GM12878 (cell line): ENCODE measurements around the gene CDH4. TPM values are rescaled to one million over a fixed set of nuclear protein-coding genes. Genes with fewer than 3 reads are reported as not detected.

Experiments used
- ATAC-seq: fragments of 200-7000 bp; cut with Tn5 transposase; 3 replicates; pipeline ENCODE4 v1.9.1; 2020; ENCODE audit warnings: mild to moderate bottlenecking, moderate library complexity
- BruUV-seq: library from RNA; stranded (reverse); fragments of 400-500 nt; replicated peaks from 2 replicates; lab custom pipeline; 2021; lab: Mats Ljungman, UMichigan
- CTCF ChIA-PET: fragments of 300-600 bp; sonication (Branson Sonifier 250); formaldehyde crosslinking; extraction: SDS; loops from one replicate; lab custom pipeline; 2021; ENCODE audit warnings: inconsistent platforms; lab: Yijun Ruan, JAX
- POLR2A ChIA-PET: fragments of 350-600 bp; formaldehyde crosslinking; extraction: SDS; loops from one replicate; lab custom pipeline; 2021; ENCODE audit warnings: inconsistent platforms; lab: Charles Lee
- RAD21 ChIA-PET: fragments of 300-600 bp; sonication (Branson Sonifier 250); formaldehyde crosslinking; loops from one replicate; lab custom pipeline; 2023; ENCODE audit warnings: antibody characterized with exemption; ENCODE audit not compliant: unreplicated experiment; lab: Charles Lee
- SMC1A ChIA-PET: fragments of 300-600 bp; sonication (Branson Sonifier 250); formaldehyde crosslinking; loops from one replicate; lab custom pipeline; 2023; ENCODE audit not compliant: unreplicated experiment, uncharacterized antibody; lab: Charles Lee
- DNase-seq: peaks from one replicate; pipeline ENCODE4 v3.0.0-alpha.2; 2011; ENCODE audit warnings: low read depth, low spot score
- FAIRE-seq: peaks from 3 replicates; lab custom pipeline; 2011; peaks lifted over from hg19 to GRCh38; lab: Jason Lieb, UNC
- H2AFZ ChIP-seq: 2 replicates; pipeline ENCODE4 v1.6.0; 2011; ENCODE audit warnings: low read depth, low read length, control low read depth; ENCODE audit not compliant: control insufficient read depth
- H3K27ac ChIP-seq: 2 replicates; pipeline ENCODE4 v1.5.1; 2011; ENCODE audit warnings: control low read depth; ENCODE audit not compliant: control insufficient read depth, insufficient read depth
- H3K27me3 ChIP-seq, 2 experiments: replicated peaks in 1 of 2; 2 replicates each; pipeline versions ENCODE4 v1.6.0 to v1.6.1; 2011; ENCODE audit warnings: low read length in 1 of 2; ENCODE audit not compliant: control insufficient read depth in 2 of 2, insufficient read depth in 2 of 2
- H3K36me3 ChIP-seq, 2 experiments: 2 replicates each; pipeline ENCODE4 v1.5.1; 2011; ENCODE audit warnings: low read length in 1 of 2; ENCODE audit not compliant: control insufficient read depth in 2 of 2, insufficient read depth in 2 of 2
- H3K4me1 ChIP-seq: 2 replicates; pipeline ENCODE4 v1.6.1; 2011; ENCODE audit warnings: mild to moderate bottlenecking, low read length, moderate library complexity, mixed read lengths; ENCODE audit not compliant: control insufficient read depth, insufficient read depth
- H3K4me2 ChIP-seq: 2 replicates; pipeline ENCODE4 v1.6.0; 2011; ENCODE audit warnings: control low read depth; ENCODE audit not compliant: control insufficient read depth, insufficient read depth
- H3K4me3 ChIP-seq: fragments of 200-600 bp; sonication (generic); 2 replicates; pipeline ENCODE4 v1.5.1; 2016
- H3K79me2 ChIP-seq: 2 replicates; pipeline ENCODE4 v1.6.0; 2011; ENCODE audit warnings: low read length; ENCODE audit not compliant: control insufficient read depth, insufficient read depth
- H3K9ac ChIP-seq: 2 replicates; pipeline ENCODE4 v1.8.0; 2011; ENCODE audit warnings: low read length, control low read depth, mixed read lengths; ENCODE audit not compliant: control insufficient read depth, insufficient read depth
- H3K9me3 ChIP-seq: replicated peaks from 3 replicates; pipeline ENCODE4 v1.5.1; 2011; ENCODE audit warnings: mild to moderate bottlenecking, low read length; ENCODE audit not compliant: control insufficient read depth, insufficient read depth
- H4K20me1 ChIP-seq: 2 replicates; pipeline ENCODE4 v1.6.0; 2011; ENCODE audit not compliant: control insufficient read depth, insufficient read depth
- ASH2L ChIP-seq: fragments of 300-600, 200-600 bp; sonication (generic); IDR thresholded peaks from 2 replicates; pipeline ENCODE4 v1.6.1; 2017; ENCODE audit warnings: low read depth, mild to moderate bottlenecking, borderline replicate concordance
- NBN ChIP-seq: fragments of 450-650 bp; IDR thresholded peaks from 2 replicates; pipeline ENCODE4 v1.6.1; 2016
- NR2C2 ChIP-seq: IDR thresholded peaks from 2 replicates; pipeline ENCODE4 v1.6.1; 2011; ENCODE audit warnings: borderline replicate concordance, low read depth; ENCODE audit not compliant: control insufficient read depth, insufficient read length
- RELA ChIP-seq: fragments of 450-650 bp; IDR thresholded peaks from 2 replicates; pipeline ENCODE4 v1.8.0; 2014; ENCODE audit warnings: borderline replicate concordance; ENCODE audit not compliant: partially characterized antibody
- SMAD1 ChIP-seq: fragments of 450-650 bp; IDR thresholded peaks from 2 replicates; pipeline ENCODE4 v1.6.1; 2018; ENCODE audit warnings: mild to moderate bottlenecking, low read depth; ENCODE audit not compliant: partially characterized antibody
- SUZ12 ChIP-seq: fragments of 200-600 bp; sonication (generic); IDR thresholded peaks from one replicate; pipeline ENCODE4 v1.6.1; 2018; ENCODE audit warnings: antibody characterized with exemption, mild to moderate bottlenecking; ENCODE audit not compliant: unreplicated experiment
- TCF3 ChIP-seq: IDR thresholded peaks from 2 replicates; pipeline ENCODE4 v1.6.1; 2012; ENCODE audit warnings: low read depth, mild to moderate bottlenecking, low read length, borderline replicate concordance; ENCODE audit not compliant: insufficient read depth
- ZNF274 ChIP-seq: IDR thresholded peaks from one replicate; pipeline ENCODE4 v1.8.0; 2011; ENCODE audit not compliant: insufficient read length, insufficient read depth
- WGBS: methylation state at CpG from one replicate; pipeline ENCODE4 v1.1.6; 2016; ENCODE audit warnings: low lambda C conversion rate; ENCODE audit not compliant: insufficient replicate concordance, insufficient coverage; ENCODE audit errors: missing lambda C conversion rate; 5-methylcytosine and 5-hydroxymethylcytosine counted together
- in situ Hi-C: fragments of 300-500 bp; cut with MboI; formaldehyde crosslinking; loops from 9 replicates; pipeline ENCODE4 v1.14.3; 2018; ENCODE audit warnings: mixed read lengths
- intact Hi-C: fragments of 100-400 bp; cut with micrococcal nuclease; formaldehyde crosslinking; loops from one replicate; pipeline ENCODE4 v1.14.2; 2022; ENCODE audit not compliant: unreplicated experiment
- polyA plus RNA-seq, 11 experiments: library from polyadenylated mRNA; depleted of rRNA in 4 of 11; unstranded in 6 of 11; stranded (reverse) in 5 of 11; fragments of >200 nt; fragmentation: Nextera tagmentation in 4 of 11; fragmentation: Illumina TruSeq in 1 of 11; extraction: Ambion mirVana in 4 of 11; extraction: Trizol in 1 of 11; gene quantifications; 1 replicate in 1 of 11; 2 replicates in 10 of 11; pipeline versions ENCODE4 v1.2.1 to v1.2.3, GENCODE V29; 2011 to 2016; ENCODE audit warnings: inconsistent platforms in 2 of 11, missing spikeins in 2 of 11, low read depth in 1 of 11
- total RNA-seq, 4 experiments: library from RNA; depleted of rRNA in 3 of 4; stranded (reverse); fragments of >200 nt in 3 of 4; fragmentation: Illumina TruSeq in 1 of 4; extraction: Trizol in 1 of 4; gene quantifications; 2 replicates each; pipeline versions ENCODE4 v1.2.1 to v1.2.3, GENCODE V29; 2013 to 2021
- TF ChIP-seq, protein P1 (sequence below): IDR thresholded peaks from 2 replicates; pipeline ENCODE4 v1.6.1; 2011; ENCODE audit warnings: mild to moderate bottlenecking, low read depth, low read length, moderate library complexity; ENCODE audit not compliant: insufficient replicate concordance
- TF ChIP-seq, protein P2 (sequence below): fragments of 150-350 bp; IDR thresholded peaks from 2 replicates; pipeline ENCODE4 v1.6.1; 2014; ENCODE audit warnings: mild to moderate bottlenecking, low read depth, low read length
- TF ChIP-seq, protein P3 (sequence below): fragments of 450-650 bp; IDR thresholded peaks from 2 replicates; pipeline ENCODE4 v1.6.1; 2017; ENCODE audit warnings: mild to moderate bottlenecking, moderate library complexity
- TF ChIP-seq, protein P4 (sequence below): fragments of 450-650 bp; conservative IDR thresholded peaks from 2 replicates; pipeline ENCODE4 v1.6.1; 2017; ENCODE audit warnings: mild to moderate bottlenecking, moderate library complexity

Gene CDH4
- total and polyA plus RNA-seq, 10 of the 15 experiments (the other 5 are each of a cell fraction or from before 2014, with no cell fraction given), result not detected

DNA sequence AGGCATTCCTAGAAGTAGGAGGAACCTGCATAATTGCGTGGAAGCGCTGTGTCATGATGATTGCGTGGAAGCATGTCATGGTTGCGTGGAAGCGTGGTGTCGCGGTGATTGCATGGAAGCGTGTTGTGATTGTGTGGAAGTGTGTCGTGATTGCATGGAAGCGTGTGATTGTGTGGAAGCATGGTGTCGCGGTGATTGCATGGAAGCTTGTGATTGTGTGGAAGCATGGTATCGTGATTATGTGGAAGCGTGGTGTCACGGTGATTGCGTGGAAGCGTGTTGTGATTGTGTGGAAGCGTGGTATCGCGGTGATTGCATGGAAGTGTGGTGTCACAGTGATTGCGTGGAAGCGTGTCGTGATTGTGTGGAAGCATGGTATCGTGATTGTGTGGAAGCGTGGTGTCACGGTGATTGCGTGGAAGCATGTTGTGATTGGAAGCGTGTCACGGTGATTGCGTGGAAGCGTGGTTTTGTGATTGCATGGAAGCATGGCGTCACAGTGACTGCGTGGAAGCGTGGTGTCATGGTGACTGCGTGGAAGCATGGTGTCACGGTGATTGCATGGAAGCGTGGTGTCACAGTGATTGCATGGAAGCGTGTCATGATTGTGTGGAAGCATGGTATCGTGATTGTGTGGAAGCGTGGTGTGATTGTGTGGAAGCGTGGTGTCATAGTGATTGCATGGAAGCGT lies 667.8 kb downstream of the CDH4 start (continued):
- TF ChIP-seq TCF3 (no peak), SMAD1 (no peak)
- TF ChIP-seq, protein P1, sequence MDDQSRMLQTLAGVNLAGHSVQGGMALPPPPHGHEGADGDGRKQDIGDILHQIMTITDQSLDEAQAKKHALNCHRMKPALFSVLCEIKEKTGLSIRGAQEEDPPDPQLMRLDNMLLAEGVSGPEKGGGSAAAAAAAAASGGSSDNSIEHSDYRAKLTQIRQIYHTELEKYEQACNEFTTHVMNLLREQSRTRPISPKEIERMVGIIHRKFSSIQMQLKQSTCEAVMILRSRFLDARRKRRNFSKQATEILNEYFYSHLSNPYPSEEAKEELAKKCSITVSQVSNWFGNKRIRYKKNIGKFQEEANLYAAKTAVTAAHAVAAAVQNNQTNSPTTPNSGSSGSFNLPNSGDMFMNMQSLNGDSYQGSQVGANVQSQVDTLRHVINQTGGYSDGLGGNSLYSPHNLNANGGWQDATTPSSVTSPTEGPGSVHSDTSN, result no peak

DNA sequence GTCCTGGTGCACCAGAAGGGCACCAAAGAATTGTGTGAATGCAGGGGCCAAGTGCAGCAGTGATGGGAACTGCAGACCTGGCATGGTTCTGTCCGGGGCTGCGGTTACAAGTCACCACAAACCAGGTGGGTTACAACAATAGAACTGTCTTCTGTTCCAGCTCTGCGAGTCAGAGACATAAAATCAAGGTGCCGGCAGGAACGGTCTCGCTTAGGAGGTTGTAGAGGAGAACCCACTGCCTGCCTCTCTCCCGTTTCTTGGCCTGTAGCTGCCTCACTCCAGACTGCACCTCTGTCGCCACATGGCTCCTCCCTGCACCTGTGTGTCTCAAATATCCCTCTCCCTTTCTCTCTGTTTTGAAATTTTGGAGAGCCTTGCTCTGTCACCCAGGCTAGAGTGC lies 670.4 kb downstream of the CDH4 start:
- Histone ChIP-seq H3K36me3 (no peaks in the 10 kb centered on the region), H3K4me2 (no peak overlapping the region), H3K27me3 (no peaks in the 10 kb centered on the region; a peak in 1 of 4 replicates), H3K79me2 (no peaks in the 10 kb centered on the region), H2AFZ (no peak overlapping the region), H4K20me1 (no peaks in the 10 kb centered on the region), H3K4me3 (no peak overlapping the region), H3K4me1 (no peaks in the 10 kb centered on the region), H3K27ac (no peak overlapping the region), H3K9me3 (no peaks in the 10 kb centered on the region; the same call in 2 of the 3 replicates), H3K9ac (no peak overlapping the region)
- ChIA-PET SMC1A (no interaction called here), RAD21 (no interaction called here), CTCF (interaction anchor here (1.8 kb wide), 1 partner anchor 9 kb away, joined by 5 read pairs; no protein-coding TSS in a partner anchor), POLR2A (interaction anchor here (1.4 kb wide), 1 partner anchor 11 kb away, joined by 4 read pairs; no protein-coding TSS in a partner anchor)
- FAIRE-seq (no peak), ATAC-seq (no peak), DNase-seq (no peak)
- in situ Hi-C loops, result no loop called here
- intact Hi-C loops, result no loop called here
- WGBS, result 50% methylated on average over 8 of the region's 8 CpGs
- BruUV-seq, result no TSS peak
- TF ChIP-seq, protein P2, sequence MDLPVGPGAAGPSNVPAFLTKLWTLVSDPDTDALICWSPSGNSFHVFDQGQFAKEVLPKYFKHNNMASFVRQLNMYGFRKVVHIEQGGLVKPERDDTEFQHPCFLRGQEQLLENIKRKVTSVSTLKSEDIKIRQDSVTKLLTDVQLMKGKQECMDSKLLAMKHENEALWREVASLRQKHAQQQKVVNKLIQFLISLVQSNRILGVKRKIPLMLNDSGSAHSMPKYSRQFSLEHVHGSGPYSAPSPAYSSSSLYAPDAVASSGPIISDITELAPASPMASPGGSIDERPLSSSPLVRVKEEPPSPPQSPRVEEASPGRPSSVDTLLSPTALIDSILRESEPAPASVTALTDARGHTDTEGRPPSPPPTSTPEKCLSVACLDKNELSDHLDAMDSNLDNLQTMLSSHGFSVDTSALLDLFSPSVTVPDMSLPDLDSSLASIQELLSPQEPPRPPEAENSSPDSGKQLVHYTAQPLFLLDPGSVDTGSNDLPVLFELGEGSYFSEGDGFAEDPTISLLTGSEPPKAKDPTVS, result no peak
- TF ChIP-seq ZNF274 (no peak), SMAD1 (no peak), RELA (no peak), NBN (no peak), NR2C2 (no peak), SUZ12 (no peak), ASH2L (no peak)
- TF ChIP-seq, protein P3, sequence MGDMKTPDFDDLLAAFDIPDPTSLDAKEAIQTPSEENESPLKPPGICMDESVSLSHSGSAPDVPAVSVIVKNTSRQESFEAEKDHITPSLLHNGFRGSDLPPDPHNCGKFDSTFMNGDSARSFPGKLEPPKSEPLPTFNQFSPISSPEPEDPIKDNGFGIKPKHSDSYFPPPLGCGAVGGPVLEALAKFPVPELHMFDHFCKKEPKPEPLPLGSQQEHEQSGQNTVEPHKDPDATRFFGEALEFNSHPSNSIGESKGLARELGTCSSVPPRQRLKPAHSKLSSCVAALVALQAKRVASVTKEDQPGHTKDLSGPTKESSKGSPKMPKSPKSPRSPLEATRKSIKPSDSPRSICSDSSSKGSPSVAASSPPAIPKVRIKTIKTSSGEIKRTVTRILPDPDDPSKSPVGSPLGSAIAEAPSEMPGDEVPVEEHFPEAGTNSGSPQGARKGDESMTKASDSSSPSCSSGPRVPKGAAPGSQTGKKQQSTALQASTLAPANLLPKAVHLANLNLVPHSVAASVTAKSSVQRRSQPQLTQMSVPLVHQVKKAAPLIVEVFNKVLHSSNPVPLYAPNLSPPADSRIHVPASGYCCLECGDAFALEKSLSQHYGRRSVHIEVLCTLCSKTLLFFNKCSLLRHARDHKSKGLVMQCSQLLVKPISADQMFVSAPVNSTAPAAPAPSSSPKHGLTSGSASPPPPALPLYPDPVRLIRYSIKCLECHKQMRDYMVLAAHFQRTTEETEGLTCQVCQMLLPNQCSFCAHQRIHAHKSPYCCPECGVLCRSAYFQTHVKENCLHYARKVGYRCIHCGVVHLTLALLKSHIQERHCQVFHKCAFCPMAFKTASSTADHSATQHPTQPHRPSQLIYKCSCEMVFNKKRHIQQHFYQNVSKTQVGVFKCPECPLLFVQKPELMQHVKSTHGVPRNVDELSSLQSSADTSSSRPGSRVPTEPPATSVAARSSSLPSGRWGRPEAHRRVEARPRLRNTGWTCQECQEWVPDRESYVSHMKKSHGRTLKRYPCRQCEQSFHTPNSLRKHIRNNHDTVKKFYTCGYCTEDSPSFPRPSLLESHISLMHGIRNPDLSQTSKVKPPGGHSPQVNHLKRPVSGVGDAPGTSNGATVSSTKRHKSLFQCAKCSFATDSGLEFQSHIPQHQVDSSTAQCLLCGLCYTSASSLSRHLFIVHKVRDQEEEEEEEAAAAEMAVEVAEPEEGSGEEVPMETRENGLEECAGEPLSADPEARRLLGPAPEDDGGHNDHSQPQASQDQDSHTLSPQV, result no peak
- TF ChIP-seq, protein P4, sequence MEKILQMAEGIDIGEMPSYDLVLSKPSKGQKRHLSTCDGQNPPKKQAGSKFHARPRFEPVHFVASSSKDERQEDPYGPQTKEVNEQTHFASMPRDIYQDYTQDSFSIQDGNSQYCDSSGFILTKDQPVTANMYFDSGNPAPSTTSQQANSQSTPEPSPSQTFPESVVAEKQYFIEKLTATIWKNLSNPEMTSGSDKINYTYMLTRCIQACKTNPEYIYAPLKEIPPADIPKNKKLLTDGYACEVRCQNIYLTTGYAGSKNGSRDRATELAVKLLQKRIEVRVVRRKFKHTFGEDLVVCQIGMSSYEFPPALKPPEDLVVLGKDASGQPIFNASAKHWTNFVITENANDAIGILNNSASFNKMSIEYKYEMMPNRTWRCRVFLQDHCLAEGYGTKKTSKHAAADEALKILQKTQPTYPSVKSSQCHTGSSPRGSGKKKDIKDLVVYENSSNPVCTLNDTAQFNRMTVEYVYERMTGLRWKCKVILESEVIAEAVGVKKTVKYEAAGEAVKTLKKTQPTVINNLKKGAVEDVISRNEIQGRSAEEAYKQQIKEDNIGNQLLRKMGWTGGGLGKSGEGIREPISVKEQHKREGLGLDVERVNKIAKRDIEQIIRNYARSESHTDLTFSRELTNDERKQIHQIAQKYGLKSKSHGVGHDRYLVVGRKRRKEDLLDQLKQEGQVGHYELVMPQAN, result no peak
